Measurements from ENCODE around the gene KIF3C.

The KIF3C gene

DNA sequence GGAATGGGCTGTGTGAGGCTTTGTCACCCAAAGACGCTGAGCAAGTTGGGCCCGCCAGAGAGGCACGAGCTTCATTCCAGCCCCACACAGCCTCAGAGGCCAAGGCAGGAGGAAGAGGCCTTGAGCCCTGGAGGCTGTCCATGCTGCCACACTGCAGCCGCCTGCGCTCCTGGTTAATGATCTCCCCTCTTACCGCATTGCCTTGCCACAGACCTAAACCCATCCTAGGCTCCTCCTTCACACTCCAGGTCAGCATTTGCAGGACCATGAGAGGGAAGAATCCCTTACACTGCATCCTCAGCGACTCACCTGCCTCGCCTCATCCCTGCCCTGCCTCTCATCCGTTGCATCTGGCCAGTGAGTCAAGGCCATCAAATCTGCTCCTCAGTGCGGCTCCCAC lies 24.6 kb downstream of the KIF3C start:
- TF ChIP-seq SIN3A (IDR thresholded peaks at IDR 0.05; ENCODE audit: borderline replicate concordance, insufficient read depth, low read length) (no peak), FOXP2 (optimal IDR thresholded peaks at IDR 0.05; ENCODE audit: borderline replicate concordance, extremely low read depth, extremely low read length, insufficient read depth) (no peak)

DNA sequence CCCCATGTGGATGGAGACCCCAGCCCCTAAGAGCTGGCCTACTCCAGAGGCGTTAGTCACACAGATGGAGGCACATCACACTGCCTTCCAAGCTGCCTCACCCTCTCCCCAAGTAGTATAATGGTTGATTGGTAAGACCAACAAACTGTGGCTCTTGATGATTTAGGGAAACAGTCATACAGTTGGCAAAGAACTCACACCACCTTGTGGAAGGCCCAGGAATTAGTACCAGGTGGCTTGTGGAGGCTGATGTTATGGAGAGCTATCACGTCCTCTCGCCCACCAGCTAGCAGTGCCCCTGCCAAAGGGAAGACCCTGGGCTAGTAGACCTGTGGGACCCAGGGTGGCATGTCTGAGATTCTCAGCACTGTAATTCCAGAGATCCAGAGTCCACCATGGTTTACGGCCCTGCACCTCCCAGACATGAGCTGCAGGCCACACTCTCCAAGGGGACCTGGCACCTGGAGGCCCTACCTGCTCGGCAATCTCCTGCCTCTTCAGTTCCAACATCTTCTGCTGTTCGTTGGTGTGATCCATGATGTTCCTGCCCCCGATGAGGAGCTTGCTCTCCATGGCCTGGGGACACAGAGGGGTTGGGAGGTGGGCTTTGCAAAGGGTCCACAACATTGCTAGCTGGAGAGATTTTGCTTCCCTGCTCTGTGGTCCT lies 26.3 kb downstream of the KIF3C start:
- TF ChIP-seq SIN3A (IDR thresholded peaks at IDR 0.05; ENCODE audit: borderline replicate concordance, insufficient read depth, low read length) (no peak), POLR2AphosphoS5 (IDR thresholded peaks at IDR 0.05; ENCODE audit: low read depth, low read length) (no peak), FOXP2 (optimal IDR thresholded peaks at IDR 0.05; ENCODE audit: borderline replicate concordance, extremely low read depth, extremely low read length, insufficient read depth) (no peak), TAF1 (IDR thresholded peaks at IDR 0.05; ENCODE audit: borderline replicate concordance, insufficient read depth, low read length) (no peak)
- TF ChIP-seq, protein P1, sequence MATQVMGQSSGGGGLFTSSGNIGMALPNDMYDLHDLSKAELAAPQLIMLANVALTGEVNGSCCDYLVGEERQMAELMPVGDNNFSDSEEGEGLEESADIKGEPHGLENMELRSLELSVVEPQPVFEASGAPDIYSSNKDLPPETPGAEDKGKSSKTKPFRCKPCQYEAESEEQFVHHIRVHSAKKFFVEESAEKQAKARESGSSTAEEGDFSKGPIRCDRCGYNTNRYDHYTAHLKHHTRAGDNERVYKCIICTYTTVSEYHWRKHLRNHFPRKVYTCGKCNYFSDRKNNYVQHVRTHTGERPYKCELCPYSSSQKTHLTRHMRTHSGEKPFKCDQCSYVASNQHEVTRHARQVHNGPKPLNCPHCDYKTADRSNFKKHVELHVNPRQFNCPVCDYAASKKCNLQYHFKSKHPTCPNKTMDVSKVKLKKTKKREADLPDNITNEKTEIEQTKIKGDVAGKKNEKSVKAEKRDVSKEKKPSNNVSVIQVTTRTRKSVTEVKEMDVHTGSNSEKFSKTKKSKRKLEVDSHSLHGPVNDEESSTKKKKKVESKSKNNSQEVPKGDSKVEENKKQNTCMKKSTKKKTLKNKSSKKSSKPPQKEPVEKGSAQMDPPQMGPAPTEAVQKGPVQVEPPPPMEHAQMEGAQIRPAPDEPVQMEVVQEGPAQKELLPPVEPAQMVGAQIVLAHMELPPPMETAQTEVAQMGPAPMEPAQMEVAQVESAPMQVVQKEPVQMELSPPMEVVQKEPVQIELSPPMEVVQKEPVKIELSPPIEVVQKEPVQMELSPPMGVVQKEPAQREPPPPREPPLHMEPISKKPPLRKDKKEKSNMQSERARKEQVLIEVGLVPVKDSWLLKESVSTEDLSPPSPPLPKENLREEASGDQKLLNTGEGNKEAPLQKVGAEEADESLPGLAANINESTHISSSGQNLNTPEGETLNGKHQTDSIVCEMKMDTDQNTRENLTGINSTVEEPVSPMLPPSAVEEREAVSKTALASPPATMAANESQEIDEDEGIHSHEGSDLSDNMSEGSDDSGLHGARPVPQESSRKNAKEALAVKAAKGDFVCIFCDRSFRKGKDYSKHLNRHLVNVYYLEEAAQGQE (IDR thresholded peaks at IDR 0.05; ENCODE audit: insufficient read depth in 1 of 2, low read depth in 2 of 2, low read length in 2 of 2): no peak

GRCh38 chr2:25955036-25955435 lies 27.3 kb downstream of the KIF3C start:
- TF ChIP-seq FOXP2 (optimal IDR thresholded peaks at IDR 0.05; ENCODE audit: borderline replicate concordance, extremely low read depth, extremely low read length, insufficient read depth): no peak

DNA sequence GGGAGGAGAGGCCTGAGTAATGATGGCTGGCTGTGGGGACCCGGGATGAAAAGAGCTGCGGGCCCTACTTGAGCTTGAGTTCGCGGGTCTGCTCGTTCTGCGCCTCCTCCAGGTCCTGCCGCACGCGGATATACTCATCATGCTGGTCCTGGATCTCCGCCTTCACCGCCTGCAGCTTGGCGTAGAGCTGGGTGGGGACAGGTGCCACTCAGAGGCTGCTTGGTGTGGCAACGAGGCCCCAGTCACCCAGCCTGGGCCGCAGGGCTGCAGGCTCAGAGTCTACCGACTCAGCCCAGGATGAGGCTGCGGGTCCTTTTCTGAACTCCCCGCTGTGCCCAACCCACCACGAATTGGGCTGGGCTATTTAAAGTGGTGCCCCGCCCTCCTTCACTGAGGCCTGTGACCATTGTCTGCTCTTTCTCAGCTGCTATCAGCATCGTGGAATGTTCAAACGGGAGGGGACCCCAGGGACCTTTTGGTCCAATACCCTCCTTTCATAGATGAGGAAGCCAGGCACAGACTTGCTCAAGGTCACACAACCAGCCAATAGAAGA lies 28.0 kb downstream of the KIF3C start:
- TF ChIP-seq POLR2AphosphoS5 (IDR thresholded peaks at IDR 0.05; ENCODE audit: low read depth, low read length): no peak
- no peak for TF ChIP-seq FOXP2 (optimal IDR thresholded peaks at IDR 0.05; ENCODE audit: borderline replicate concordance, extremely low read depth, extremely low read length, insufficient read depth)
- TF ChIP-seq, protein P1 (IDR thresholded peaks at IDR 0.05; ENCODE audit: insufficient read depth in 1 of 2, low read depth in 2 of 2, low read length in 2 of 2): no peak
- TF ChIP-seq TAF1 (IDR thresholded peaks at IDR 0.05; ENCODE audit: borderline replicate concordance, insufficient read depth, low read length): no peak
- no peak for TF ChIP-seq SIN3A (IDR thresholded peaks at IDR 0.05; ENCODE audit: borderline replicate concordance, insufficient read depth, low read length)

GRCh38 chr2:25951071-25951547 lies 31.2 kb downstream of the KIF3C start:
- peak; percentile 72 for TF ChIP-seq FOXP2 (optimal IDR thresholded peaks at IDR 0.05; ENCODE audit: borderline replicate concordance, extremely low read depth, extremely low read length, insufficient read depth)
- TF ChIP-seq TAF1 (IDR thresholded peaks at IDR 0.05; ENCODE audit: borderline replicate concordance, insufficient read depth, low read length): no peak

DNA sequence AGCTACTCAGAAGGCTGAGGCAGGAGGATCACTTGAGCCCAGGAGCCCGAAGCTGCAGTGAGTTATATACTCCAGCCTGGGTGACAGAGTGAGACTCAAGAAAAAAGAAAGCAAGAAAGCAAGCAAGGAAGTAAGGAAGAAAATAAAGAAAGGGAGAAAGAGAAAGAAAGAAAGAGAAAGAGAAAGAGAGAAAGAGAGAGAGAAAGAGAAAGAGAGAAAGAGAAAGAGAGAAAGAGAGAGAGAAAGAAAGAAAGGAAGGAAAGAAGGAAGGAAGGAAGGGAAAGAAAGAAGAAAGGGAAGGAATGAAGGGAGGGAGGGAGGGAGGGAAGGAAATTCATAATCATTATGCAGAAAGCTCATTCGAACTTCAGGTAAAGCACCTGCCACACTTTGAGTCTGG lies 33.9 kb downstream of the KIF3C start:
- no peak for TF ChIP-seq SIN3A (IDR thresholded peaks at IDR 0.05; ENCODE audit: borderline replicate concordance, insufficient read depth, low read length)
- no peak for TF ChIP-seq TAF1 (IDR thresholded peaks at IDR 0.05; ENCODE audit: borderline replicate concordance, insufficient read depth, low read length)
- TF ChIP-seq POLR2AphosphoS5 (IDR thresholded peaks at IDR 0.05; ENCODE audit: low read depth, low read length): no peak
- no peak for TF ChIP-seq FOXP2 (optimal IDR thresholded peaks at IDR 0.05; ENCODE audit: borderline replicate concordance, extremely low read depth, extremely low read length, insufficient read depth)
- TF ChIP-seq, protein P1 (IDR thresholded peaks at IDR 0.05; ENCODE audit: insufficient read depth in 1 of 2, low read depth in 2 of 2, low read length in 2 of 2): no peak

Measured in PFSK-1 (cell line).